Measurements from ENCODE around the gene SDK2.

SDK2 gene

DNA sequence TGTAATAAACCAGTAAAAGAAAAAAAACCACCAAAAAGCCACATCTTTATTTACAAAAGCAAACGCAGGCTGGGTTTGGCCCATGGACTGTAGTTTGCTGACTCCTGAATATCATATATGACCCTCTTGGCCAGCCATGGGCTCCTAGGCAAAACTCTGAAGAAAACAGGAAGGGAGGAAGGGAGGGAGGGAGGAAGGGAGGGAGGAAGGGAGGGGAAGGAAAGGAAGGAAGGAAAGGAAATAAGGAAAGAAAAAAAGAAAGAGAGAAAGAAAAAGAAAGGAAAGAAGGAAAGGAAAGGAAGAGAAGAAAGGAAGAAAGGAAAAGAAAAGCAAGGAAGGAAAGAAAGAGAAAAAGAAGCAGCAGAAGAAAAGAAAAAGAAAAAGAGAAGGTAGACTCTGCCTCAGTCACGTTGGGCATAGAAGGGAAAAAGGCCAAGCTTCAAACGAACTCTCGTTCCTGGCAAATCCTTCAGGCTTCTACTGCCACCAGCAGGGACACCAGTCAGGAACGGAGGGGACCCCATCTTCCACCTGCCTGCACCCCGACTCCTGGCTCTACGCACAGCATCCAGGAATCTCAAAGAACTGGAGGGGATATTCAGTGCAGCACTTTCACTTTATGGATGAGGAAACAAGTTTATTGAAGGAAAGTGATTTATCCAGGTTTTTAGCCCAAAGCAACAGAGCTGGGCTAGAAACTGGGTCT, 354.5 kb downstream of the SDK2 start:
- Histone ChIP-seq H3K9me2 (replicated peaks; ENCODE audit: control insufficient read depth, low read length) (no peaks in the 10 kb centered on the region), H3K27ac (ENCODE audit: low read depth, low read length) (no peak overlapping the region), H3K4me1 (ENCODE audit: control insufficient read depth, low read length) (no peaks in the 10 kb centered on the region), H3F3A (ENCODE audit: control insufficient read depth, insufficient read depth) (no peaks in the 10 kb centered on the region), H4K20me1 (ENCODE audit: control insufficient read depth, insufficient read depth, low read depth, low read length) (no peaks in the 10 kb centered on the region), H3K4me3 (ENCODE audit: low read length) (no peak overlapping the region), H3K36me3 (ENCODE audit: control insufficient read depth, low read length) (no peaks in the 10 kb centered on the region), H3K4me2 (ENCODE audit: low read length) (no peak overlapping the region), H3K79me2 (ENCODE audit: control insufficient read depth, low read length) (no peaks in the 10 kb centered on the region), H3K9me3 (ENCODE audit: control insufficient read depth, insufficient read depth, low read length) (no peaks in the 10 kb centered on the region), H3K27me3 (ENCODE audit: control insufficient read depth, low read length) (no peaks in the 10 kb centered on the region)
- no peak for TF ChIP-seq EZH2phosphoT487 (IDR thresholded peaks at IDR 0.05; ENCODE audit: borderline replicate concordance, low read length)
- TF ChIP-seq, protein P1, sequence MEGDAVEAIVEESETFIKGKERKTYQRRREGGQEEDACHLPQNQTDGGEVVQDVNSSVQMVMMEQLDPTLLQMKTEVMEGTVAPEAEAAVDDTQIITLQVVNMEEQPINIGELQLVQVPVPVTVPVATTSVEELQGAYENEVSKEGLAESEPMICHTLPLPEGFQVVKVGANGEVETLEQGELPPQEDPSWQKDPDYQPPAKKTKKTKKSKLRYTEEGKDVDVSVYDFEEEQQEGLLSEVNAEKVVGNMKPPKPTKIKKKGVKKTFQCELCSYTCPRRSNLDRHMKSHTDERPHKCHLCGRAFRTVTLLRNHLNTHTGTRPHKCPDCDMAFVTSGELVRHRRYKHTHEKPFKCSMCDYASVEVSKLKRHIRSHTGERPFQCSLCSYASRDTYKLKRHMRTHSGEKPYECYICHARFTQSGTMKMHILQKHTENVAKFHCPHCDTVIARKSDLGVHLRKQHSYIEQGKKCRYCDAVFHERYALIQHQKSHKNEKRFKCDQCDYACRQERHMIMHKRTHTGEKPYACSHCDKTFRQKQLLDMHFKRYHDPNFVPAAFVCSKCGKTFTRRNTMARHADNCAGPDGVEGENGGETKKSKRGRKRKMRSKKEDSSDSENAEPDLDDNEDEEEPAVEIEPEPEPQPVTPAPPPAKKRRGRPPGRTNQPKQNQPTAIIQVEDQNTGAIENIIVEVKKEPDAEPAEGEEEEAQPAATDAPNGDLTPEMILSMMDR (IDR thresholded peaks at IDR 0.05; ENCODE audit: low read depth, low read length, poor library complexity, severe bottlenecking): no peak

DNA sequence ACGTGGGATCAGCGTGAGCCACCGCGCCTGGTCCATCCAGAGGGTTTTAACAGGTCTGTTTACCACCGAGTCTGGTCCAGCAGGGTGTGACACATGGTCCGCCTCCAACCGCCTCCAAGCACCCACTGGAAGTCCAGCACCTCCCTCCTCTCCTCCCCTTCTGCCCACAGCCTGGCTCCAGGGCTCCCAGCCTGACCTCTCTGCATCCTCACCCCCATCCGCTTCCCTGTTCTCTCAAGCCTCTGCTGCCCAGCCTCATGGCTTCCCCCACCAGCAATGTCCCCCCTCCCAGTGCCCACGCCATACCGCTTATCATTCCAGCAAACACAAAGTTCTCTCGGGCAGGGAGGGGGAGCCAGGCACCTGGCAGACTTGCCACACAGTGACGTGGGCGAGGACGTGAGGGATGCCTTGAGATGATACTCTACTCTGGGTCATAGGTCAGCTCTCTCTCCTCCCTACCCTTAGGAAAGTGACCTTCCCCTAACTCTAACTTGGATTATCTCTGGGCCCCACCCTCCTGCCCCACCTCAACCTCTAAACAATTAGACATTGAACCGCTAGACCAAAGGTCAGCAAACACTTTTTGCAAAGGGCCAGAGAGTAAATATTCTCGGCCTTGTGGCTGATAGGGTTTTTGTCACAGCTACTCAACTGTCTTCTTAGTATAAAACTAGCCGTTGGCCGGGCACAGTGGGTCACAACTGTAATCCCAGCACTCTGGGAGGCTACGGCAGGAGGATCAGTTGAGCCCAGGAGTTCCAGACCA, 355.5 kb downstream of the SDK2 start:
- no peaks in the 10 kb centered on the region for H3K79me2 ChIP-seq (ENCODE audit: control insufficient read depth, low read length)
- TF ChIP-seq, protein P1 (IDR thresholded peaks at IDR 0.05; ENCODE audit: low read depth, low read length, poor library complexity, severe bottlenecking): no peak
- no peak for TF ChIP-seq EZH2phosphoT487 (IDR thresholded peaks at IDR 0.05; ENCODE audit: borderline replicate concordance, low read length)

DNA sequence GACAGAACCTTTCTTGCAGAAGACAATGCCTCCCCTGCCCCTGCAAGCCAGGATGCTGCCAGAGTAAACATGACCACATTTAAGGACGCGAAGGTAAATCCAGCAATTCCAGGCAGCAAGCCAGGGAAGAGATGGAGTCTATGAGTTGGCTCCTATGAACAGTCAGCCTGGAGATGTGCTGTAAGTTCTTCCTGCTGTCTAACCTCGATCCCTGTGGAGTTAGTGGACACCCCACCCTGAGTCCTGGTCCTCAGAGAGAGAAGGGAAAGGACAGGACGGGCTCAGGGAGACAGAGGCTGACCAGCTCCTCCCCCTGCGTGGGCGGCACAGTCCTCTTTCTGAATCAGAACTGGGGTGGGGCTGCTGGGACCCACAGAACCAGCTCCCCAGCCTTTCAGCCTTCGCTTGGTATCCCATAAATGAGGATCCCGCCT, 357.4 kb downstream of the SDK2 start:
- Histone ChIP-seq H3K27me3 (ENCODE audit: control insufficient read depth, low read length) (no peaks in the 10 kb centered on the region), H3K79me2 (ENCODE audit: control insufficient read depth, low read length) (no peaks in the 10 kb centered on the region), H3K9me3 (ENCODE audit: control insufficient read depth, insufficient read depth, low read length) (no peaks in the 10 kb centered on the region), H3K4me3 (ENCODE audit: low read length) (no peak overlapping the region), H3K27ac (ENCODE audit: low read depth, low read length) (no peak overlapping the region), H3K9me2 (replicated peaks; ENCODE audit: control insufficient read depth, low read length) (no peaks in the 10 kb centered on the region), H3K4me2 (ENCODE audit: low read length) (no peak overlapping the region), H3F3A (ENCODE audit: control insufficient read depth, insufficient read depth) (no peaks in the 10 kb centered on the region), H3K4me1 (ENCODE audit: control insufficient read depth, low read length) (no peaks in the 10 kb centered on the region), H3K36me3 (ENCODE audit: control insufficient read depth, low read length) (no peaks in the 10 kb centered on the region), H4K20me1 (ENCODE audit: control insufficient read depth, insufficient read depth, low read depth, low read length) (no peaks in the 10 kb centered on the region)
- TF ChIP-seq, protein P1 (IDR thresholded peaks at IDR 0.05; ENCODE audit: low read depth, low read length, poor library complexity, severe bottlenecking): no peak
- TF ChIP-seq EZH2phosphoT487 (IDR thresholded peaks at IDR 0.05; ENCODE audit: borderline replicate concordance, low read length): no peak

More for the DNA sequence above, 355.5 kb downstream of the SDK2 start:
- Histone ChIP-seq H3K9me3 (ENCODE audit: control insufficient read depth, insufficient read depth, low read length) (no peaks in the 10 kb centered on the region), H3K4me1 (ENCODE audit: control insufficient read depth, low read length) (no peaks in the 10 kb centered on the region), H3K4me3 (ENCODE audit: low read length) (no peak overlapping the region), H4K20me1 (ENCODE audit: control insufficient read depth, insufficient read depth, low read depth, low read length) (no peaks in the 10 kb centered on the region), H3K9me2 (replicated peaks; ENCODE audit: control insufficient read depth, low read length) (no peaks in the 10 kb centered on the region), H3K36me3 (ENCODE audit: control insufficient read depth, low read length) (no peaks in the 10 kb centered on the region), H3F3A (ENCODE audit: control insufficient read depth, insufficient read depth) (no peaks in the 10 kb centered on the region), H3K27ac (ENCODE audit: low read depth, low read length) (no peak overlapping the region), H3K4me2 (ENCODE audit: low read length) (no peak overlapping the region), H3K27me3 (ENCODE audit: control insufficient read depth, low read length) (no peaks in the 10 kb centered on the region)

Measured in DOHH2 (cell line).